ENCODE results near the gene TCERG1L.
"Not testable (repeated sequence)": the region's sequence is repeated elsewhere in the genome, so short reads cannot be mapped to it uniquely, and the experiment has no call there.

TCERG1L gene

GRCh38 chr10:131239450-131239849 is 72.1 kb downstream of the TCERG1L start:
- no peak for TF ChIP-seq CTCF (IDR thresholded peaks at IDR 0.05; ENCODE audit: low read depth, low read length)
- no peaks in the 10 kb centered on the region for H3K36me3 ChIP-seq
- DNase-seq: no peak
- no peaks in the 10 kb centered on the region for H3K27me3 ChIP-seq (ENCODE audit: insufficient read depth, low read depth, severe bottlenecking)
- no peak overlapping the region for H3K27ac ChIP-seq
- no peak overlapping the region for H3K4me3 ChIP-seq (ENCODE audit: low read depth, low read length)
- no peaks in the 10 kb centered on the region for H3K9me3 ChIP-seq (ENCODE audit: severe bottlenecking)

GRCh38 chr10:131238669-131239280 is 72.7 kb downstream of the TCERG1L start:
- Histone ChIP-seq H3K9me3 (ENCODE audit: severe bottlenecking) (no peaks in the 10 kb centered on the region), H3K27ac (no peak overlapping the region), H3K4me3 (ENCODE audit: low read depth, low read length) (no peak overlapping the region), H3K27me3 (ENCODE audit: insufficient read depth, low read depth, severe bottlenecking) (no peaks in the 10 kb centered on the region), H3K36me3 (no peaks in the 10 kb centered on the region)
- TF ChIP-seq CTCF (IDR thresholded peaks at IDR 0.05; ENCODE audit: low read depth, low read length): no peak
- no peak for DNase-seq

GRCh38 chr10:131237991-131238651 is 73.4 kb downstream of the TCERG1L start:
- no peaks in the 10 kb centered on the region for H3K27me3 ChIP-seq (ENCODE audit: insufficient read depth, low read depth, severe bottlenecking)
- H3K9me3 ChIP-seq (ENCODE audit: severe bottlenecking): no peaks in the 10 kb centered on the region
- TF ChIP-seq CTCF (IDR thresholded peaks at IDR 0.05; ENCODE audit: low read depth, low read length): no peak
- no peak overlapping the region for H3K4me3 ChIP-seq (ENCODE audit: low read depth, low read length)
- no peak for DNase-seq
- no peak overlapping the region for H3K27ac ChIP-seq
- no peaks in the 10 kb centered on the region for H3K36me3 ChIP-seq

GRCh38 chr10:131234606-131235005 is 76.9 kb downstream of the TCERG1L start:
- H3K27ac ChIP-seq; H3K36me3 ChIP-seq; H3K27me3 ChIP-seq (ENCODE audit: insufficient read depth, low read depth, severe bottlenecking); DNase-seq; H3K4me3 ChIP-seq (ENCODE audit: low read depth, low read length); H3K9me3 ChIP-seq (ENCODE audit: severe bottlenecking): not testable (repeated sequence)

GRCh38 chr10:131233611-131234258 is 77.8 kb downstream of the TCERG1L start:
- DNase-seq: no peak
- Histone ChIP-seq H3K9me3 (ENCODE audit: severe bottlenecking) (no peaks in the 10 kb centered on the region), H3K27me3 (ENCODE audit: insufficient read depth, low read depth, severe bottlenecking) (no peaks in the 10 kb centered on the region), H3K27ac (no peak overlapping the region), H3K36me3 (no peaks in the 10 kb centered on the region), H3K4me3 (ENCODE audit: low read depth, low read length) (no peak overlapping the region)
- no peak for TF ChIP-seq CTCF (IDR thresholded peaks at IDR 0.05; ENCODE audit: low read depth, low read length)

GRCh38 chr10:131231965-131232541 is 79.5 kb downstream of the TCERG1L start:
- Histone ChIP-seq H3K4me3 (ENCODE audit: low read depth, low read length) (no peak overlapping the region), H3K27me3 (ENCODE audit: insufficient read depth, low read depth, severe bottlenecking) (no peaks in the 10 kb centered on the region), H3K9me3 (ENCODE audit: severe bottlenecking) (no peaks in the 10 kb centered on the region), H3K27ac (no peak overlapping the region), H3K36me3 (no peaks in the 10 kb centered on the region)
- no peak for DNase-seq
- no peak for TF ChIP-seq CTCF (IDR thresholded peaks at IDR 0.05; ENCODE audit: low read depth, low read length)

Measured in WERI-Rb-1 (cell line).